Left hindlimb (tissue), 1 donor: ENCODE results near the gene ZNF366.

ENCODE experiments used
- DNase-seq: peaks from one replicate; pipeline ENCODE4 v3.0.0-alpha.2; 2018

The ZNF366 gene

GRCh38 chr5:72518001-72518683 lies 10.9 kb upstream of the ZNF366 start:
- no peak for DNase-seq

DNA sequence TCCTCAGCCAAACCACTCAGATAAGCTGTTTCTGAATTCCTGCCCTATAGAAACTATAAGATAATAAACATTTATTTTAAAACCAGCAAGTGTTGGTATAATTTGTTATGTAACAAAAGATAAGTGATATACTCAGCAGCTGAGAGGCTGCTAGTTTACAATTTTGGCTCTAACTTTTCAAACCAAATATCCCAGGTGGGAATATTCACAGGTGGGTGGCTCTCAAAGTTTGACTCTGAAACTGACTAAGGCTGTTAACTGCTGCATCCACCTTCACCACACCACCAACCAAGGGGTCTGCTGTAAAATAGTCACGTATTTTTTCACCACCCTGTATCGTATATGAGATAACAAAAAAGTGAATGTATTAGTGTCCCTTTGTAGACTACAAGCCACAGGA lies 9.7 kb upstream of the ZNF366 start:
- no peak for DNase-seq

DNA sequence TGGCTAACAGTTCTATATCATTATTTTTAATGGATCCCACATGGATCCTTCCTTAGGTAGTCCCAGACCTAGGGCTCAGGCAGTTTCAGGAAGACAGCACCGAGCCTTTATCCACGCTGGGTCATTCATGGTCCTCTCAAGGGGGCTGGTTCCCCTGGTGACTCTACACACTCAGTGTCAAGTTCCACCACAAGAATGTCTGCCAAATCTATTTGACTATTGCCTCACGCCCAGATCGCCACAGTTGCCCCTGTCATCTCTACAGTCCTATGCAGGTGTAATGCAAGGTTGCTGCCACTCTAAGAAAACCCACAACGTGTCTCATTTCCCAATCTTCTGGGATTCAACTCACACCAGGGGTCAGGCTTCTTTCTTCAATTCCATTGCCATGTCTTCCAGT lies 8.0 kb upstream of the ZNF366 start:
- no peak for DNase-seq

DNA sequence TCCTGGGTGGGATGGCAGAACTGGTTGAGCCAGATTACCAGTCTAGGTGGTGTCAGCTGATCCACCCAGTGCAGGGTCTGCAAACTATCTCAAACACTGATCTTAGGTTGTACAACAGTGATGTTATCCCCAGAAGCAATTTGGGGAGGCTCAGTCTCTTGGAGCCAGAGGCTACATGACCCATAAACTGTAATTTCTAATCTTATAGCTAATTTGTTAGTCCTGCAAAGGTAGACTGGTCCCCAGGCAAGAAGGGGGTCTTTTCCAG lies 5.3 kb upstream of the ZNF366 start:
- DNase-seq, result no peak

GRCh38 chr5:72511774-72512592 lies 4.8 kb upstream of the ZNF366 start:
- DNase-seq, result no peak

DNA sequence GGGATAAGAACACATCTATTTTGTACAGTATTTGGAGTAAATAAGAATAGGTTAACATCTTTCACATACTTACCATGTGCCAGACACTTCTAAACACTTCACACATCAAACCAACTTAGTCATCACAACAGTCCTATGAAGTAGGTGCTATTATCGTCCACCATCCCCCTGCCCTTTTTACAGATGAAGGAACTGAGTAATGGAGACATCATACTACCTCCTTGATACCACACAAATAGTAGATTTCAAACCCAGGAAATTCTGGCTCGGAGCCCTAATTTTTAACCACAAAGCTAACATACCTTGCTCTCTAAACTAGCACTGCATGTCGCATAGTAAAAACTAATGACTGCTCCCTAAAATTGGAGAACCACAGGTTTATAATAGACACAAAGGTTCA lies 4.2 kb upstream of the ZNF366 start:
- DNase-seq, result no peak

- DNase-seq, result peak; percentile 83
Observed at GRCh38 chr5:72510610-72511181, 3.5 kb upstream of the ZNF366 start.

GRCh38 chr5:72509401-72509800 lies 2.2 kb upstream of the ZNF366 start:
- DNase-seq, result peak; percentile 69

DNA sequence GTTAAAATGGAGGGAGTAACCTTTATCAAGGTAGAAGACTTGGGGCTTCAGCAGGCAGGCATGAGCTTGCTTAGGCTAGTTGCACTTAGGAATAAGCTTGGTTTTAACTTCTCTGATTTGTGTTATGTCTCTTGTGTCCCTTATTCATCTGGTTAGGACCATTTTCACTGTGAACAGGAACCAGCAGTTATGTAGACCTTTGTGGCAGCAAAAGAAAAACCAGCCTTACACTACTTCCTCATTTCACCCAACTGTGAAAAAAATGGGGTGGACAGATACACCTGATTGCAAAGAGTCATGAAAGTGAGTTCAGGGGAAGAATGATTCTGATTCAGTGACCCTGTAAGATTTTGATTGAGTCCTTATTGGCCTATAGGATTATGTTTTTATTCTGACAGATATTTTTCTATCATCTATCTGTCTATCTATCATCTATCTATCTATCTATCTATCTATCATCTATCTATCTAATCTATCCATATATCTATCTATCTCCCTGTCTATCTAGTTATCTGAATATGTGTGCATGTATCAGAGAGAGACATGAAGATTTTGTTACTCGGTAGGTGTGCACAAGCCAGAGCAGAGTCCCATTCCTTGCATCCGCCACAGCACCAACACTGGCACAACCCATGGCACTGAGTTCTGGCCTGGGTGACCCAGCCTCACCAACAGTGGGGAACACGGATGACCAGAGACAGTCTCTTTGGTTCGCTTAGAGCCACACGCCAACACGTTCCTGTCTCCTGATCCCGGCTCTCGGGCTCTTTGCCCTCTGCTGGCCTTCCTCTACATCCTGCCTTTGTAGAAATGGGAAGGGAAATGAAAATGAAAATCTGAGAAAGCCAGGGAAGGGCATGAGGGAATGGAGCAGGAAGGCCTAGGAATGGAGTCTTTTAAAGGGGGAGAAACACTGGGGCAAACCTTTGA lies 1.3 kb upstream of the ZNF366 start:
- no peak for DNase-seq

DNA sequence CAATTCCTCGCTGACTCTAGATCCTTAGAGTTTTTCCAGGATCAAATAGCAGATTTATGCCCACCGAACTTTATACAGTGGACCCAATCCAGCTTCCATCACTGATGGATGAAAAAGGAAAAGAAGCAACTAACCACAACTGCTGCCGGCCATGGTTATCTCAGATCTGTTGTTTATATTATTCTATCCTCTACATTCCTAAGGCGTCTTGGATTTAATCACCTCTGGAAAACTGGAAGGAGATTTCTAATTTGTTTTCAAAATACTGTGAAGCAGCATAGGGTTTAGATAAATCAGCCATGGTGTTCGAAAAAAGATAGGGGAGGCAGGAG lies 663 bp upstream of the ZNF366 start:
- no peak for DNase-seq

- DNase-seq, result no peak
Observed at GRCh38 chr5:72506158-72506549, 1.1 kb downstream of the ZNF366 start.

DNA sequence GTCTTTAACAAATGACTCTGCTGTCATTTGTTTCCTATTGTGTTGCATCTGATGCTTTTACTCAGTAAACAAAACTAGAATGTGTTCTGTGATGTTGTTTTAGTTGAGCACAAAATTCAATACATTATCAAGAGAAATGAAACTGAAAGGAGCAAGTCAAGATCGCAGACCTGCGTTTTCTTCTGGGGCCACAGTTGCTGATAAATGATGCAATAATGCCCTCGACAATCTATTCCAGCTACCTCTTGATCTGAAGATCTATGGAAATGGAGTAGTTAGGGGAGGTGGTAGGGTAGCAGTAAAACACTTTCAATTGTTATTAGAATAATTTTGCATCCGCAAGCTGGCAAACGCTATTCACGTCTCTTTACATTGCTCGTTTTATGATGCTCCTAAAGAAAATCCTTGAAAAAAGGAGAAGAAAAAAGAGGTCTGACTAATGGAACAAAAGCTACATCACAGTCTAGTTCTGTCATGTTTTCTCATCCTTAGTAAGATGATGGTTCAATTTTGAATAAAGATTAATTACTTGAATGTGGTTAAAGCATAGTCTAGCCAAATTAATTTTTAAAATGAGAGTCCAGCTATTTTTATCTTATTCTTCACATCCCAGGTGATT lies 1.6 kb downstream of the ZNF366 start:
- DNase-seq, result no peak

DNA sequence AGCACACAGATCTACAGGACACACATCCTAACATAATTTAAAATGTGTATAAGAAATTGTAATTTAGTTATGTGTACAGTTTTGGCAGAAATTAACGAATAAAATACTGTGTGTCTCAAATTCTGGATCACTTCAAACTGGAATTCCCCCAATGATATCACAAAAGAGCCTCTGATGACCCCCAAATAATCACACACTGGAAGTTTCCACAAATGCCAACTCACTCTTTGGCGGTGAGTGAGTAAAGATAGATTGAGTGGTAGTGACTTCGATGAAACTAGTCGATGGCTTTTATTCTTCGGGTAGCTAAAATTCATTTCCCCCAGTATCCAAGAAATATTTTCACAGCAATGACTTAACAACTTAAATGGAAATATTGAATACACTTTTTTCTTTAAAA lies 2.2 kb downstream of the ZNF366 start:
- no peak for DNase-seq

- DNase-seq, result no peak
Observed at GRCh38 chr5:72503888-72504491, 3.2 kb downstream of the ZNF366 start.

GRCh38 chr5:72501488-72501887 lies 5.7 kb downstream of the ZNF366 start:
- no peak for DNase-seq

GRCh38 chr5:72499730-72500129 lies 7.5 kb downstream of the ZNF366 start:
- peak; percentile 75 for DNase-seq

GRCh38 chr5:72499090-72499489 lies 8.1 kb downstream of the ZNF366 start:
- DNase-seq, result no peak

DNA sequence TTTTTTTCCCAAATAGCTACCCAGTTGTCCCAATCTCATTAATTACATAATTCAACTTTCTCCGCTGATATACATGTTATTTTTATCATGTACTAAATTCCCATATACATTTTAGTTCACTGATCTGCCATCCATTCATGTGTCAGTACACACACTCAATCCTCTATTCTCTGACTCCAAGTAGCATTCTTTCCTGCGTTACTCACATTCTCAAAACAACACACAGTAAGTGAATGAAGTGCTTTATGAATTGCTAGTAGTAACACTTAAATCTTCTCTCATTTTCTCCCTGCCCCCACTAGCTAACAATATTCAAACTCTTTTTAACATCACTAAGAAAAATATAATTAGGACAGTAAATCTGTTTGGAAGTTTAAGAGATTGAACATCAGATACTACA lies 8.9 kb downstream of the ZNF366 start:
- DNase-seq, result no peak

DNA sequence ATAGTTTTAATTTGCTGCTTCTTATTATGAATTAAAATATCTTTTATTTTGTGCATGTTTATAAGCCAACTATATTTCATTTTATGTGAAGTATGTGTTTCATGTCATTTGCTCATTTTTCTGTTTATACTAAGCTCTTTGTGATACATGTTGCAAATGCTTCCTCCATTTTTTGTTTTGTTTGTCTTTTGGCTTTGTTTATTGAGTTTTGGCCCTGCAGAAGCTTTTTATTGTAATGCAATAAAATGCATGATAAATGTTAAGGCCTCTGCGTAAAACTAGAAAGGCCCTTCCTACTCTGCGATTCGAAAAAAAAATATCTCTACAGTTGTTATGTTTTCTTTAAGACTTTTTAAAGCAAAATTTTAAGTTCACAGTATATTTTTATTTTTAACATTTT lies 9.4 kb downstream of the ZNF366 start:
- DNase-seq, result no peak

DNA sequence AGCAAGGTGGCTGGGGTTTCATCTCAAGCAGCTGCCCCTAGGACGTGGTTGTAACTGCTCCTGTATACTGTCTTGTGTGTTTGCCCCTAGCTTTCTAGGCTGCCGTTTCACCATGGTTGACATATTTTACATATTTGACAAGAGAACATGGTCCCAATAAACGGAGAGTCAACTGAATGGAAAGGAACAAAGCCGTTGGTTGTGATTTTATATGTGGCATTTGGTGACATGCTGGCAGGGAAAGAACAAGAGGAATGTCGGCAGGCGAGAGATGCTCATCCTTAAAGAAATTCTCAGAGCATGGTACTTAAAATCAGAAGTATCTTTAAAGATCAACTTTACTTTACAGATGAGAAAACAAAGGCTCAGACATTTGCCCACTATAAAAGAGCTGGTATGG lies 11.8 kb downstream of the ZNF366 start:
- no peak for DNase-seq

DNA sequence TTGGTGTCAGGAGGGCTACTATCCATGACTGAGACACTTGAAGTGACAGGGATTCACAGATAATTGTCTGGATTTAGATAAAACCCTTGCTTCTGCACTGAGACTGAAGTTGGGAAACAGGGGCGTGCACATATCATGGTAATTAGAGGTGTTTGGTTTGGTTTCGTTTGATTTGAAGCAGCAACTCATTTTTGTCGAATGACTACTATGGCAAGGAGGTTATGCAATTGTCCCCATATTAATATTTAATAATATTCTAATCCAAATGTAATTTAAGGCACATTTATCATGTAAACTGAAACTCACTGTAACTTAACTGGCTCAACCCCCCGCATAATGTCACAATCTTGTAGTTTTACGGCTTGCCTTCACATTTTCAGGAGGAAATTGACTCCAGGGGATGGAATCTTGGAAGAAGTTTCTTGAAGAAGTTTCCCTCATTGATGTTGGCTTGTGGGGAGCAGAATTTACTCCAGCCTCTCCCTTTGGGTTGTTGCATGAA lies 12.5 kb downstream of the ZNF366 start:
- DNase-seq, result no peak

GRCh38 chr5:72489536-72489935 lies 17.7 kb downstream of the ZNF366 start:
- no peak for DNase-seq
